Gastrocnemius medialis (tissue), 4 donors: ENCODE measurements around the gene SRD5A3.

Source experiments
- POLR2A ChIP-seq, 2 donors: fragments of 450-650 bp; IDR thresholded peaks; one replicate each; pipeline ENCODE4 v1.6.1; 2017; ENCODE audit warnings: antibody characterized with exemption in 2 of 2, mild to moderate bottlenecking in 2 of 2, moderate library complexity in 2 of 2
- TF ChIP-seq, protein P1 (sequence below), 5 experiments: fragments of 450-650 bp in 3 of 5; fragments of 200-600 bp in 2 of 5; sonication (generic) in 2 of 5; IDR thresholded peaks in 4 of 5; conservative IDR thresholded peaks in 1 of 5; 1 replicate in 4 of 5; 2 replicates in 1 of 5; pipeline ENCODE4 v1.5.1; 2016 to 2019; ENCODE audit warnings: antibody characterized with exemption in 5 of 5, mild to moderate bottlenecking in 3 of 5, moderate library complexity in 3 of 5

DNA sequence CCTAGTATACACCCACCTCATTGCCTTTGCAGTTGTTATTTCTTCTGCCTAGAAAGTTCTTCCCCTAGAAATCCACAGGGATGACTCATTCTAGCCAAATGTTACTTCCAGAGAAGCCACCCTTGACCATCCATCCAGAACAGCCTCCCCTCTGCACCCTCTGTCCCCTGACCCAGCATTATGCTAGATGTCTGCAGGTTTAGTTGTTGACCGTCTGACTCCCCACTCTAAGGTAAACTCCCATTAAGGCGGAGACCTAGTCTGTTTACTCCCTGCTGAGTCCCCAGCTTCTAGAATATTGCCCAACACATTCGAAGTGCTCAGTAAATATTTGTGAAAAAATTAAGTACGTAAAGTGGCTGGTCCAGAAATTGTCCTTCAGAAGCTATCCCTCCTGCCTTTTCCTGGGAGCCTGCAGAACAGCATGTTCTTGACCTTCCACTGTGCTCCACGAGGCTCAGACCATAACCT lies 11.0 kb downstream of the SRD5A3 start:
- TF ChIP-seq, protein P1, sequence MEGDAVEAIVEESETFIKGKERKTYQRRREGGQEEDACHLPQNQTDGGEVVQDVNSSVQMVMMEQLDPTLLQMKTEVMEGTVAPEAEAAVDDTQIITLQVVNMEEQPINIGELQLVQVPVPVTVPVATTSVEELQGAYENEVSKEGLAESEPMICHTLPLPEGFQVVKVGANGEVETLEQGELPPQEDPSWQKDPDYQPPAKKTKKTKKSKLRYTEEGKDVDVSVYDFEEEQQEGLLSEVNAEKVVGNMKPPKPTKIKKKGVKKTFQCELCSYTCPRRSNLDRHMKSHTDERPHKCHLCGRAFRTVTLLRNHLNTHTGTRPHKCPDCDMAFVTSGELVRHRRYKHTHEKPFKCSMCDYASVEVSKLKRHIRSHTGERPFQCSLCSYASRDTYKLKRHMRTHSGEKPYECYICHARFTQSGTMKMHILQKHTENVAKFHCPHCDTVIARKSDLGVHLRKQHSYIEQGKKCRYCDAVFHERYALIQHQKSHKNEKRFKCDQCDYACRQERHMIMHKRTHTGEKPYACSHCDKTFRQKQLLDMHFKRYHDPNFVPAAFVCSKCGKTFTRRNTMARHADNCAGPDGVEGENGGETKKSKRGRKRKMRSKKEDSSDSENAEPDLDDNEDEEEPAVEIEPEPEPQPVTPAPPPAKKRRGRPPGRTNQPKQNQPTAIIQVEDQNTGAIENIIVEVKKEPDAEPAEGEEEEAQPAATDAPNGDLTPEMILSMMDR (IDR thresholded peaks at IDR 0.05 in 4 of 5, conservative IDR thresholded peaks at IDR 0.05 in 1 of 5), result no peak
- TF ChIP-seq POLR2A (IDR thresholded peaks at IDR 0.05), result no peak
